GM21423 (cell line): ENCODE measurements around the gene LEO1.

Source experiments
- ATAC-seq: cut with Tn5 transposase; IDR thresholded peaks from one replicate; pipeline ENCODE4 v1.9.1; 2021; ENCODE audit warnings: mild to moderate bottlenecking, moderate library complexity; ENCODE audit not compliant: unreplicated experiment

Gene LEO1

DNA sequence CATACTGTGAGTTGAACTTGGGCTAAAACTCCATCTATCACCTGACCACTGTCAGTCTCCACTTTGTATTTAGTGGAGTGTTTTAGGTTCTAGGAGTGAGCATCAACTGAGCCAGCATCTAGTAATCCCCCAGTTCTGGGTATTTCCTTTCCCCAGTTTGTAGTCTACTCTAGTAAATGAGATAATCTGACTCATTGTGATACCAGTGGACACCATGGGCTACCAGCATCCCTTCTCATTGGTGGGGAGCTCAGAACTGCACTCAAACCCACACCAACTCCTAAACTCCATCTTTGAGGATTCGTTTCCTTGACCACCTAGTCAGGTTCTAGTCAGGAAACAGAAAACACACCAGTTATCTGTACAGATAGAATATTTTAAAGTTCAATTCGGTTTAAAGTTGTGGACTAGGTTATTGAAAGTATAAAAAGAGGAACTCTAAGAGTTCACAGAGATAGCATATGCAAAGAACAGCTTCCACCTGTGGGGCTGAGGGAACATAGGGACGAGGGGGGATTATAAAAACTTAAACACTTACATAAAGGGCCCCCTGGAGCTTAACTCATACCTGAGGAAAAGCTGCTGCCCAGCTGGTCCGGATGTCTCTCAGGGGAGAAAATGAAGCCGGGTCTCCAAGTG, 36.0 kb downstream of the LEO1 start:
- ATAC-seq: peak; percentile 90

GRCh38 chr15:51932161-51932560, 39.4 kb downstream of the LEO1 start:
- no peak for ATAC-seq

GRCh38 chr15:51931638-51932037, 39.9 kb downstream of the LEO1 start:
- ATAC-seq: no peak

GRCh38 chr15:51931016-51931415, 40.6 kb downstream of the LEO1 start:
- ATAC-seq: no peak

DNA sequence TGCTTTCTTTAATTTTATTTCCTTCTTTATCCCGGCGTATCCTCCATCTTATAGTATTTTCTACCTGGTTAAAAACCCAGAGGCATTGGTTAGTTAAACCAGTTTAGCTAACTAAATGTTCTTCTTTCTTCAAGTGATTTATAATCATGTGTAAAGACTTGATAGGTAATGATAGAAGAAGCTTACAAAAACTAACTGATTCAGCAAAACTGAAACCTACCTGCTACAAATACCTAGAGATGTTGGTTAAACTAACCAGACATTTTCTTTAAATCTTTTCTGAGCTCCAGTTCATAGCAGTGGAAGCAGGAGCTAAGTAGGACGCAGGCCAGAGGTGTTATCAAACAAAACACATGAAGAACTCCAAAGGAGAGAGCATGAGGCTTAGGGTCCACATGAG, 44.8 kb downstream of the LEO1 start:
- ATAC-seq: no peak

- ATAC-seq: no peak
These were observed 47.2 kb downstream of the LEO1 start for GRCh38 chr15:51924156-51925068.

- ATAC-seq: no peak
These were observed 54.1 kb downstream of the LEO1 start for GRCh38 chr15:51917493-51917892.

- no peak for ATAC-seq
These were observed 59.0 kb downstream of the LEO1 start for GRCh38 chr15:51912528-51912927.

- ATAC-seq: no peak
These were observed 62.0 kb downstream of the LEO1 start for GRCh38 chr15:51909584-51909983.

- ATAC-seq: no peak
These were observed 63.3 kb downstream of the LEO1 start for GRCh38 chr15:51908316-51908715.

- no peak for ATAC-seq
These were observed 64.3 kb downstream of the LEO1 start for GRCh38 chr15:51907136-51907862.

GRCh38 chr15:51904931-51905330, 66.6 kb downstream of the LEO1 start:
- ATAC-seq: no peak

GRCh38 chr15:51904421-51904820, 67.2 kb downstream of the LEO1 start:
- no peak for ATAC-seq

- ATAC-seq: no peak
These were observed 82.1 kb downstream of the LEO1 start for GRCh38 chr15:51889486-51889885.

DNA sequence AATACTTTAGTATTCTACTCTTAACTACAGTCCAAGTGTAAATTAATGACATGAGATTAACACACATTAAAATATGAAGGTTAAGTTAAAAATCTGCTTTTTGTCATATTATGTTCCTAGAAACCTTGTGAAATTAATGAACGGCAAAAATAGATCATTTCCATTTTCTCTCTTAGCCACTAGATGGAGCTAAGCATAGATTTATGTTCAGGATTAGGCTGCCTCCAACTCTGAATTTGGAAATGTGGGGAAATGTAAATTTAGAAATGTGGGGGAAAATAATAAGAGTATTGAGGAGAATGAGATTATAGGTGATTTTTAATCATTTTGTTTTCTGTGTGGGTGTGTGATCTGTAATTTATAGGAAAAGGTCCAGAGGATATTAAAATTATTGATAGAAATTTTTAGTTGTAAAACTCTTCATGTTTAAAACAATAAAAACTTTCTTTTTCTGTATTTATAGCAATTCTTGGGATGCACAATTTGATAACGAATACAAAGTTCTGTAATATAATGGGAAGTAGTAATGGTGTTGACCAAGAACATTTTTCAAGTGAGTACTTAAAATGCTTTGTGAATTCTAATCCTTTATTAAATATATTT, 82.9 kb downstream of the LEO1 start:
- no peak for ATAC-seq
